ENCODE measurements around the gene SLC9A5. TPM values are rescaled to one million over a fixed set of nuclear protein-coding genes. Genes with fewer than 3 reads are reported as not detected.
A peak's percentile ranks its signal among the peaks of the same experiment; 100 is the strongest.

SLC9A5 gene, protein sequence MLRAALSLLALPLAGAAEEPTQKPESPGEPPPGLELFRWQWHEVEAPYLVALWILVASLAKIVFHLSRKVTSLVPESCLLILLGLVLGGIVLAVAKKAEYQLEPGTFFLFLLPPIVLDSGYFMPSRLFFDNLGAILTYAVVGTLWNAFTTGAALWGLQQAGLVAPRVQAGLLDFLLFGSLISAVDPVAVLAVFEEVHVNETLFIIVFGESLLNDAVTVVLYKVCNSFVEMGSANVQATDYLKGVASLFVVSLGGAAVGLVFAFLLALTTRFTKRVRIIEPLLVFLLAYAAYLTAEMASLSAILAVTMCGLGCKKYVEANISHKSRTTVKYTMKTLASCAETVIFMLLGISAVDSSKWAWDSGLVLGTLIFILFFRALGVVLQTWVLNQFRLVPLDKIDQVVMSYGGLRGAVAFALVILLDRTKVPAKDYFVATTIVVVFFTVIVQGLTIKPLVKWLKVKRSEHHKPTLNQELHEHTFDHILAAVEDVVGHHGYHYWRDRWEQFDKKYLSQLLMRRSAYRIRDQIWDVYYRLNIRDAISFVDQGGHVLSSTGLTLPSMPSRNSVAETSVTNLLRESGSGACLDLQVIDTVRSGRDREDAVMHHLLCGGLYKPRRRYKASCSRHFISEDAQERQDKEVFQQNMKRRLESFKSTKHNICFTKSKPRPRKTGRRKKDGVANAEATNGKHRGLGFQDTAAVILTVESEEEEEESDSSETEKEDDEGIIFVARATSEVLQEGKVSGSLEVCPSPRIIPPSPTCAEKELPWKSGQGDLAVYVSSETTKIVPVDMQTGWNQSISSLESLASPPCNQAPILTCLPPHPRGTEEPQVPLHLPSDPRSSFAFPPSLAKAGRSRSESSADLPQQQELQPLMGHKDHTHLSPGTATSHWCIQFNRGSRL
- polyA plus RNA-seq = 0.96 TPM
- long read RNA-seq, donor 1 = 0 reads
- long read RNA-seq, donor 2, partial matches to known transcripts = 6 of 6 reads
- long read RNA-seq, donor 2, other reads (novel, unspliced or antisense) = 0 of 6 reads
- long read RNA-seq, donor 3 = 0 reads
- long read RNA-seq, donor 4 = 0 reads
- long read RNA-seq, donor 5 = 0 reads
- long read RNA-seq, donor 6 = 0 reads
- long read RNA-seq, donor 7 = 0 reads
- long read RNA-seq, donor 8 = 0 reads
- long read RNA-seq, donor 9 = 0 reads
- long read RNA-seq, donor 10 = 0 reads
- long read RNA-seq, donor 11 = 0 reads

DNA sequence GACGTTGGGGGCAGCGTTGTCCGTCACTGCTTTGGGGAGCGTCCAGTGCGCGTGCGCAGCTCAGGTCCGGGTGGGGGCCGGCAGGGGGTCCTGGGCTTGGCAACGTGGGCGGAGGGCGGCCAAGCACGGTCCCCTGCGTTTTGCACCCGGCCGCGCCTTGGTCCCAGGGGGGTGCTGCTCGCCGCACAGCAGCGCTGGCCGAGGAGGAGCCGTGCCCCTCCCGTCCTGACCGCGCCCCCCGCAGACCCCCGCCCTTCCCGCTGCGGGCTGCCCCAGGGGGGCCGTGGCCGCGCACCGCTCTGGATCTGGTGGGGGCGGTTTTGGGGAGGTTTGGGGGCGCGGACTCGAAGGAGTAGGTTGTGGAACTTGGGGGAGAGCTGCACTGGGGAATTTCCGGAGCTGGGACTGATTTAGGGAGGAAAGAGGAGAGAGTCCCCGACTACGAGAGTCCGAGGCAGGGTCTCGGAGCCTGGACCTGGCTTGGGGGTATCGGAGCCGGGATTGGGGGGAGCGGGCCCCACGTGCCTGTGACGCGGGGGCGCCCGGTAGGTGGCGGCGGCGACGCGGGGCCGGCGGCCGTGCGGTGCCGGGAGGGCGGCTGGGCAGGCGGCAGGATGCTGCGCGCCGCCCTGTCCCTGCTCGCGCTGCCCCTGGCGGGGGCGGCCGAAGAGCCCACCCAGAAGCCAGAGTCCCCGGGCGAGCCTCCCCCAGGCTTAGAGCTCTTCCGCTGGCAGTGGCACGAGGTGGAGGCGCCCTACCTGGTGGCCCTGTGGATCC lies at the start of gene SLC9A5:
Gene SLC9A5, plus strand, starts transcription at position 579 of the 777 bp plus-strand sequence. Its CDS starts 36 bp downstream, at position 615.
- no peaks in the 10 kb centered on the region for H3K36me3 ChIP-seq (ENCODE audit: control insufficient read depth, insufficient read depth, low read length)
- H3K27ac ChIP-seq (ENCODE audit: low read length) = no peak within 1 kb of the TSS
- peaks cover 23% of the 10 kb centered on the region for H3K4me1 ChIP-seq (ENCODE audit: control insufficient read depth, insufficient read depth, low read length)
- peak within 1 kb of the TSS; percentile 81 for H3K4me3 ChIP-seq (ENCODE audit: low read length)
- WGBS (ENCODE audit: insufficient coverage, low lambda C conversion rate) = no CpG with 5 or more reads among the region's 75 CpGs
- H3K9me3 ChIP-seq (ENCODE audit: control insufficient read depth, low read depth, low read length) = no peaks in the 10 kb centered on the region
- H3K27me3 ChIP-seq (ENCODE audit: control insufficient read depth, insufficient read depth, low read length) = peaks cover 35% of the 10 kb centered on the region
- DNase-seq = peak in 1 of 2 donors; percentile 47

DNA sequence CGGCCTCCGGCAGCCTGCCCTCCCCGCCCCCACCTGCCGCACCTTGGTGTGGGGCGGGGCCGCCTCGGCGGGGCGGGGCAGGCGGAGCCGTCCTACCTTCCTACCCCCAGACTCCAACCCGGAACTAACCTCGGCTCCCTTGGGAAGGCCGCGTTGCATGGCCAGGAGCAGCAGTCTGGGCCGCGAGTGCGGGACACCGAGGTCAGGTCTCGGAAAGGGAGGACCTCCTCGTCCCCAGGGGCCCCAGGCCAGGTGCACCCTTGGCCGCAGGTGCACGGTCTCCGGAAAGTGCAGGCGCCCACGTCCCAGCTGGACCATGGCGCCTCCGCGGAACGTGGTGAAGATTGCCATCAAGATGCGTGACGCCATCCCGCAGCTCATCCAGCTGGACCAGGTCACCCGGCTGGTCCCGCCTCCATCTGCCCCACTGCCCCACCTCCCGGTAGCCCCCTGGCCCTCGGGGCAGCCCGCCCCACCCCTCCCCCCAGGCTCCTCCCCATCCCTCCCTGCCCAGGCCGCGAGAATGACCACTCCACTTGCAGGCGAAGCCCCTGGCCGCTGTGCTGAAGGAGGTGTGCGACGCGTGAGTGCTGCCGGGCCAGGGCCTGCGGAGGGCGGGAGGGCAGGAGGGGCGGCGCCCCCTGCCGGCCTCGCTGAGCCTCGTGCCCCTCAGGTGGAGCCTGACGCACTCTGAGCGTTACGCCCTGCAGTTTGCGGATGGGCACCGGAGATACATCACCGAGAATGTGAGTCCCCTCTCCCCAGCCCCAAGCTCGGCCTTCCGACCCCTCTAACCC lies 49.6 kb upstream of the SLC9A5 start, which contains the start of gene ELMO3:
Gene ELMO3, plus strand, starts transcription at position 121 of the 797 bp plus-strand sequence. Its CDS starts 196 bp downstream, at position 317.
- H3K4me3 ChIP-seq (ENCODE audit: low read length) = peak within 1 kb of the TSS; percentile 96
- peak within 1 kb of the TSS; percentile 99 for H3K27ac ChIP-seq (ENCODE audit: low read length)
- H3K27me3 ChIP-seq (ENCODE audit: control insufficient read depth, insufficient read depth, low read length) = no peaks in the 10 kb centered on the region
- DNase-seq = peak; percentile 83 to 91
- peaks cover 20% of the 10 kb centered on the region for H3K4me1 ChIP-seq (ENCODE audit: control insufficient read depth, insufficient read depth, low read length)
- no peaks in the 10 kb centered on the region for H3K9me3 ChIP-seq (ENCODE audit: control insufficient read depth, low read depth, low read length)
- H3K36me3 ChIP-seq (ENCODE audit: control insufficient read depth, insufficient read depth, low read length) = peaks cover 73% of the 10 kb centered on the region
- whole genome bisulfite sequencing (ENCODE audit: insufficient coverage, low lambda C conversion rate) = no CpG with 5 or more reads among the region's 61 CpGs

DNA sequence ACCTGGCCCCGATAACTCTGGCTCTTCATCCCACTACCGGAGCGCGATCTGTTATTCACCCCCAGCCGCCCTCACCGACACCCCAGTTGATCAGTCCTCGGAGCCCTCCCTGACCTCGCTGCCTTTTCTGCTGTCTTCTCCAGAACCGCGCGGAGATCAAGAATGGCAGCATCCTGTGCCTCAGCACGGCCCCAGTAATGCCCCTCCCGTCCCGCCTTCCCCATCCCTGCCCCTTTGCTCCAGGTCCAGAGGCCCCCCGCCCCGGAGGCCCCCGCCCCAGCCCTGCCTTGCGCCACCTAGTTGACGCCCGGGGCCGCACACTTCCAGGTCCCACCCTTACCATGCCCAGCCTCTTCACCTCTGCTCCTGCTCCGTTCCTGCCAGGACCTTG lies 49.0 kb upstream of the SLC9A5 start:
- Histone ChIP-seq H3K4me3 (ENCODE audit: low read length) (peak overlapping the region; percentile 96), H3K27ac (ENCODE audit: low read length) (peak overlapping the region; percentile 99), H3K4me1 (ENCODE audit: control insufficient read depth, insufficient read depth, low read length) (peaks cover 20% of the 10 kb centered on the region), H3K27me3 (ENCODE audit: control insufficient read depth, insufficient read depth, low read length) (no peaks in the 10 kb centered on the region), H3K9me3 (ENCODE audit: control insufficient read depth, low read depth, low read length) (no peaks in the 10 kb centered on the region), H3K36me3 (ENCODE audit: control insufficient read depth, insufficient read depth, low read length) (peaks cover 70% of the 10 kb centered on the region)
- DNase-seq = peak in 1 of 2 donors; percentile 56
- 13% methylated on average over 3 of the region's 22 CpGs for WGBS (ENCODE audit: insufficient coverage, low lambda C conversion rate)

DNA sequence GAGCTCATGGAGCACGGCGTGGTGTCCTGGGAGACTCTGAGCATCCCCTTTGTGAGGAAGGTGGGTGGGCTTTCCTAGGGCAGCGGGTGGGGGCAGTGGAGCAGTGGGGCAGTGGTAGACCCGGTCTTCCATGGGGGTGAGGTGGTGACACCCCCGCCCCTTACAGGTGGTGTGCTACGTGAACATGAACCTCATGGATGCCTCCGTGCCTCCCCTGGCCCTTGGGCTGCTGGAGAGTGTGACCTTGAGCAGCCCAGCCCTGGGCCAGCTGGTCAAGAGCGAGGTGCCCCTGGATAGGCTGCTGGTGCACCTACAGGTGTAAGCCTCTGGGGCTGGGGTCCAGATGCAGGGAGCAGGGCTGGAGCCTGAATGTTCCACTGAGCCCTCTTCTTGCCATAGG lies 48.3 kb upstream of the SLC9A5 start:
- Histone ChIP-seq H3K36me3 (ENCODE audit: control insufficient read depth, insufficient read depth, low read length) (peaks cover 63% of the 10 kb centered on the region), H3K27ac (ENCODE audit: low read length) (no peak overlapping the region), H3K27me3 (ENCODE audit: control insufficient read depth, insufficient read depth, low read length) (no peaks in the 10 kb centered on the region), H3K4me3 (ENCODE audit: low read length) (no peak overlapping the region), H3K4me1 (ENCODE audit: control insufficient read depth, insufficient read depth, low read length) (peaks cover 20% of the 10 kb centered on the region), H3K9me3 (ENCODE audit: control insufficient read depth, low read depth, low read length) (no peaks in the 10 kb centered on the region)
- DNase-seq = no peak
- WGBS (ENCODE audit: insufficient coverage, low lambda C conversion rate) = no CpG with 5 or more reads among the region's 8 CpGs

DNA sequence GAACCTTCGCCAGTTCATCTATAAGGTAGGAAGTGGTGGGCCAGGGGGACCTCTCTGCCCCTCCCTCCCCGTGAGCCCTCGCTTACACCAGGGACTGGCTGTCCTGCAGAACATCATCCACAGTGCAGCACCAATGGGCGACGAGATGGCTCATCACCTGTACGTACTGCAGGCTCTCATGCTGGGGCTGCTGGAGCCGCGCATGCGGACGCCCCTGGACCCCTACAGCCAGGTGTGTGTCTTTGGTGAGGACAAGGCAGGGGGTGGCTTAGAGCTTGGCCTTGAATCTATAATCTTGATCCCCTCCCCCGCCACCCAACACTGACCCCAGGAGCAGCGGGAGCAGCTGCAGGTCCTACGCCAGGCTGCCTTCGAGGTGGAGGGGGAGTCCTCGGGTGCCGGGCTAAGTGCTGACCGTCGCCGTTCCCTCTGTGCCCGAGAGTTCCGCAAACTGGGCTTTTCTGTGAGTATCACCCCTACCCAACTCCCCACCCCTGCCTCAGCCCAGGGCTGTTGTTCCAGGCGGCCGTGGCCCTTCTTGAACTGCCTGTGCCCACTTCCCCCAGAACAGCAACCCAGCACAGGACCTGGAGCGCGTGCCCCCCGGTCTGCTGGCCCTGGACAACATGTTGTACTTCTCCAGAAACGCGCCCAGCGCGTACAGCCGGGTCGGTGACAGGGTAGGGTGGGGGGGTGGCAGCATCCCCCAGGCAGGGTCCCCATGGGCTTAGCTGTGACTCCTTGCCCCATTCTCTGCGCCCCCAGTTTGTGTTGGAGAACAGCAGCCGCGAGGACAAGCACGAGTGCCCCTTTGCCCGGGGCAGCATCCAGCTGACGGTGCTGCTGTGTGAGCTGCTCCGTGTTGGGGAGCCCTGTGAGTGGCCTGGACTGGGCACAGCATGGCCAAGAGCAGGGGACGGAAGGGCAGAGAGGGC lies 47.1 kb upstream of the SLC9A5 start:
- peaks cover 20% of the 10 kb centered on the region for H3K4me1 ChIP-seq (ENCODE audit: control insufficient read depth, insufficient read depth, low read length)
- no peak for DNase-seq
- H3K27ac ChIP-seq (ENCODE audit: low read length) = no peak overlapping the region
- no peaks in the 10 kb centered on the region for H3K27me3 ChIP-seq (ENCODE audit: control insufficient read depth, insufficient read depth, low read length)
- WGBS (ENCODE audit: insufficient coverage, low lambda C conversion rate) = no CpG with 5 or more reads among the region's 40 CpGs
- H3K9me3 ChIP-seq (ENCODE audit: control insufficient read depth, low read depth, low read length) = no peaks in the 10 kb centered on the region
- no peak overlapping the region for H3K4me3 ChIP-seq (ENCODE audit: low read length)
- H3K36me3 ChIP-seq (ENCODE audit: control insufficient read depth, insufficient read depth, low read length) = peaks cover 55% of the 10 kb centered on the region

DNA sequence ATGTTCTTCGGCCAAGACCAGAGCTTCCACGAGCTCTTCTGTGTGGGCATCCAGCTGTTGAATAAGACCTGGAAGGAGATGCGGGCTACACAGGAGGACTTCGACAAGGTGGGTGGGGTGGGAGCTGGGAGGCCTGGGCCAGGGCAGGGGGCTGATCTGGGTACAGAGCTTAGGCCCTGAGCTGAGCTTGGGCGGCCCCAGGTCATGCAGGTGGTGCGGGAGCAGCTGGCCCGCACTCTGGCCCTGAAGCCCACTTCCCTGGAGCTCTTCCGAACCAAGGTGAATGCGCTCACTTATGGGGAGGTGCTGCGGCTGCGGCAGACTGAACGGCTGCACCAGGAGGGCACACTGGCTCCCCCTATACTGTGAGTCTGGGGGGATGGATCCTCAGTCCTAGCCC lies 46.4 kb upstream of the SLC9A5 start:
- no peak overlapping the region for H3K4me3 ChIP-seq (ENCODE audit: low read length)
- peaks cover 18% of the 10 kb centered on the region for H3K4me1 ChIP-seq (ENCODE audit: control insufficient read depth, insufficient read depth, low read length)
- H3K9me3 ChIP-seq (ENCODE audit: control insufficient read depth, low read depth, low read length) = no peaks in the 10 kb centered on the region
- no peak for DNase-seq
- H3K36me3 ChIP-seq (ENCODE audit: control insufficient read depth, insufficient read depth, low read length) = peaks cover 48% of the 10 kb centered on the region
- WGBS (ENCODE audit: insufficient coverage, low lambda C conversion rate) = no CpG with 5 or more reads among the region's 12 CpGs
- H3K27me3 ChIP-seq (ENCODE audit: control insufficient read depth, insufficient read depth, low read length) = no peaks in the 10 kb centered on the region
- H3K27ac ChIP-seq (ENCODE audit: low read length) = no peak overlapping the region

DNA sequence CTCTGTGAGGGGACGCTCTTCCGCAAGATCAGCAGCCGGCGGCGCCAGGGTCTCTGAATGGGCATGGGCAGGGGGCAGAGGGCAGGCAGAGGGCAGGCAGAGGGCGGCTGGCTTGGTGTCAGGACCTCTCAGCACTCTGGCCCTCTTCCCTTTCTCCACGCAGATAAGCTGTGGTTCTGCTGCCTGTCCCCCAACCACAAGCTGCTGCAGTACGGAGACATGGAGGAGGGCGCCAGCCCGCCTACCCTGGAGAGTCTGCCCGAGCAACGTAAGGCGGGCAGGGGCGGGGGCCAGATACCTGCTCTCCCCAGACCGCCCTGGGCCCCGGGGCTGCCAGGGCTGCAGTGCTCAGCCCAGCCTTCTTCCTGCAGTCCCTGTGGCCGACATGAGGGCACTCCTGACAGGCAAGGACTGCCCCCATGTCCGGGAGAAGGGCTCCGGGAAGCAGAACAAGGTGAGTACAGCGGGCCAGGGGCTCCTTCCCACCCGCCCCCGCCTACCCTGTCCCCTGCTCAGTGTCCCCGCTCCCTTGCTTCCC lies 45.8 kb upstream of the SLC9A5 start:
- no CpG with 5 or more reads among the region's 23 CpGs for WGBS (ENCODE audit: insufficient coverage, low lambda C conversion rate)
- Histone ChIP-seq H3K27me3 (ENCODE audit: control insufficient read depth, insufficient read depth, low read length) (no peaks in the 10 kb centered on the region), H3K4me3 (ENCODE audit: low read length) (no peak overlapping the region), H3K27ac (ENCODE audit: low read length) (no peak overlapping the region), H3K4me1 (ENCODE audit: control insufficient read depth, insufficient read depth, low read length) (peaks cover 12% of the 10 kb centered on the region), H3K9me3 (ENCODE audit: control insufficient read depth, low read depth, low read length) (no peaks in the 10 kb centered on the region), H3K36me3 (ENCODE audit: control insufficient read depth, insufficient read depth, low read length) (peaks cover 42% of the 10 kb centered on the region)
- no peak for DNase-seq

DNA sequence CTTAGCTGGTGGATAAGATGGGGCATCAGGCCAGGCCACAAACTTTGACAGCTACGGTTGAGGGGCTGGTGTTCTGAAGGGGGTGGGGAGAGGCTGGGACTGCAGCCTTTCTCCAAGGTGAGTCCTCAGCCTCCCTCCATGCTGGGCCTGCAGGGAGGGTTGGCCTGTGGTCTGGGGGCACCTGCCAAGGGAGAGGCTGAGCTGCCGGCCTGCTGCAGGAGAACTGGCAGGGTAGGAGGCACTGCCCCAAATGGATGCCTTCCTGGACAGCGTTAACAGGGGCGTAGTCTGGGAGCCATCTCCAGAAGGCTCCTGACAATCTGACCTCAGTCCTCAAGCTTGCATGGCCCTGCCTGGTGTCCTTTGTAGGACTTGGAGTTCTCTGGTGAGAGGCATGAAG lies 44.7 kb upstream of the SLC9A5 start:
- H3K27ac ChIP-seq (ENCODE audit: low read length) = no peak overlapping the region
- no peak for DNase-seq
- H3K27me3 ChIP-seq (ENCODE audit: control insufficient read depth, insufficient read depth, low read length) = no peaks in the 10 kb centered on the region
- peaks cover 6% of the 10 kb centered on the region for H3K4me1 ChIP-seq (ENCODE audit: control insufficient read depth, insufficient read depth, low read length)
- peaks cover 39% of the 10 kb centered on the region for H3K36me3 ChIP-seq (ENCODE audit: control insufficient read depth, insufficient read depth, low read length)
- WGBS (ENCODE audit: insufficient coverage, low lambda C conversion rate) = no CpG with 5 or more reads among the region's 4 CpGs
- H3K9me3 ChIP-seq (ENCODE audit: control insufficient read depth, low read depth, low read length) = no peaks in the 10 kb centered on the region
- no peak overlapping the region for H3K4me3 ChIP-seq (ENCODE audit: low read length)

Data from large intestine (tissue), 12 donors.